GF-D8 (cell line): ENCODE results near the gene PARD3.

ENCODE experiments used
- DNase-seq: peaks from one replicate; lab custom pipeline; 2025; lab: John Stamatoyannopoulos, UW

PARD3 gene

GRCh38 chr10:34156781-34157425 lies 658.2 kb downstream of the PARD3 start:
- DNase-seq: no peak

- no peak for DNase-seq
Observed at GRCh38 chr10:34155812-34156211, 659.3 kb downstream of the PARD3 start.

- no peak for DNase-seq
Observed at GRCh38 chr10:34154383-34154900, 660.7 kb downstream of the PARD3 start.

- no peak for DNase-seq
Observed at GRCh38 chr10:34153663-34154382, 661.3 kb downstream of the PARD3 start.

- DNase-seq: no peak
Observed at GRCh38 chr10:34152434-34152833, 662.7 kb downstream of the PARD3 start.

- no peak for DNase-seq
Observed at GRCh38 chr10:34151931-34152330, 663.2 kb downstream of the PARD3 start.

- no peak for DNase-seq
Observed at GRCh38 chr10:34151481-34151880, 663.6 kb downstream of the PARD3 start.

GRCh38 chr10:34150103-34150502 lies 665.0 kb downstream of the PARD3 start:
- DNase-seq: no peak

GRCh38 chr10:34148305-34148657 lies 666.8 kb downstream of the PARD3 start:
- no peak for DNase-seq

GRCh38 chr10:34147641-34148304 lies 667.3 kb downstream of the PARD3 start:
- no peak for DNase-seq

GRCh38 chr10:34145715-34146114 lies 669.4 kb downstream of the PARD3 start:
- DNase-seq: no peak

GRCh38 chr10:34143466-34143865 lies 671.6 kb downstream of the PARD3 start:
- no peak for DNase-seq

- no peak for DNase-seq
Observed at GRCh38 chr10:34141032-34141680, 673.9 kb downstream of the PARD3 start.

GRCh38 chr10:34139559-34139958 lies 675.5 kb downstream of the PARD3 start:
- DNase-seq: no peak

- no peak for DNase-seq
Observed at GRCh38 chr10:34137955-34138354, 677.1 kb downstream of the PARD3 start.

- DNase-seq: no peak
Observed at GRCh38 chr10:34137201-34137600, 677.9 kb downstream of the PARD3 start.

- DNase-seq: no peak
Observed at GRCh38 chr10:34135515-34135914, 679.6 kb downstream of the PARD3 start.

- no peak for DNase-seq
Observed at GRCh38 chr10:34134602-34135001, 680.5 kb downstream of the PARD3 start.

GRCh38 chr10:34133406-34133805 lies 681.7 kb downstream of the PARD3 start:
- DNase-seq: no peak

GRCh38 chr10:34131152-34131551 lies 683.9 kb downstream of the PARD3 start:
- DNase-seq: no peak

GRCh38 chr10:34127676-34128075 lies 687.4 kb downstream of the PARD3 start:
- DNase-seq: no peak

GRCh38 chr10:34126371-34127151 lies 688.5 kb downstream of the PARD3 start:
- DNase-seq: no peak
